Erythroblast (primary cell): ENCODE measurements around the gene PEF1.

Source experiments
- DNase-seq, 2 experiments: peaks; one replicate each; lab custom pipeline; 2025; lab: John Stamatoyannopoulos, UW
- GATA1 ChIP-seq: IDR thresholded peaks from 2 replicates; pipeline ENCODE4 v1.6.1; 2011; ENCODE audit warnings: low read depth, mild to moderate bottlenecking, control low read depth, low read length, moderate library complexity
- POLR2A ChIP-seq: IDR thresholded peaks from 2 replicates; pipeline ENCODE4 v1.6.1; 2011; ENCODE audit warnings: mild to moderate bottlenecking, low read length

Gene PEF1

DNA sequence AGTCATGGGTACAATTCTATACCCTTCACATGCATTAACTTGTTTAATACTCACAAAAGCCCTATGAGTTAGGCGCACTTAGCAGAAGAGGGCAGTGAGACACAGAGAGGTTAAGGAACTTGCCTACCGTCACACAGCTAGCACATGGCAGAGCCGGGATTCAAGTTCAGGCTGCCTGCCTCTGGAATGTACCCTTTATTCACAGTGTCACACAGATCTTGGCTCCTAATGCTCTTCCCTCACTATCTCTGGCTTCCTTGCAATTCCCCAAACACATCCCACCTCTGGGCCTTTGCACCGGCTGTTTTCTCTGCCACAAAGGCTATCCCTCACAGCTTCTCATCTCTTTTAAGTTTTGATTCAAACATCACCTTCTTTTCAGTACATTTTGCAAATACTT is 34.0 kb upstream of the PEF1 start:
- TF ChIP-seq GATA1: no peak
- TF ChIP-seq POLR2A: no peak
- no peak for DNase-seq

DNA sequence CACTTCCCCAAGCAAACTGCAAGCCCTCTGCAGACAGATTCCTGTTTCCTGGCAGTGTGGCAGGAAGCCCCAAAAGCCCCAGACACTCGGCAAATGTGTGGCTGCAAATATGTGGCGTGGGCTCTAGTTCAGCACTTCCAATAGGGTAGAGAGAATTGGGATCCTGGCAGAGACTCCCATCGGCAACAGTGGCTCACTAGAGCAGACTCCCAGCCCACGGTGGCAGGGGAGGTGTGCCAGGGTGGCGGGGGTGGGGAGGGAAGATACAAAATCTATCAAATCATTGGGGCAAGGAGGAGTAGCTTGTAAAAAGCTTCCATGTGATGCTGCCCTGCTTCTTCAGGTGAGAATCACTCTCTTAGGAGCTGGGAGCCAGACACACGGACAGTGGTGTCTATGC is 33.3 kb upstream of the PEF1 start:
- no peak for TF ChIP-seq POLR2A
- TF ChIP-seq GATA1: no peak
- no peak for DNase-seq

DNA sequence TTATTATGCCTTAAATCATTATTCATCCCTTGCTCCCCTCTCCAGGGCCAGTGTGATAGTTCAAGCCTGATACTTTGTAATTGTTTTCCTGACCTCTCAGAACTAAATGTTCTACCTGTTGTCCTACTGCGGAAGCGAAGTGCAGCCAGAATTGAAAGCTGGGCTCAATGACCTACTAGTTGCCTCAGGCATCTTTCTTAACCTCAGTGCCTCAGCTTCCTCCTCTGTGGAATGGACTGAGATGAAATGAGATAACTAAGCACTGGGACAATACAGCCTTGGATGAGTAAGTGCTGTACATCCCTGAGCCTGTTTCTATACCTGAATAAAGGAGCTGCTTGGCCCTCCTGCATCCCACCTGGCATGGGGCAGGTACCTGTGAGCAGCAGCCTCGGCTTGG is 32.7 kb upstream of the PEF1 start:
- TF ChIP-seq POLR2A (no peak), GATA1 (no peak)
- DNase-seq: no peak

DNA sequence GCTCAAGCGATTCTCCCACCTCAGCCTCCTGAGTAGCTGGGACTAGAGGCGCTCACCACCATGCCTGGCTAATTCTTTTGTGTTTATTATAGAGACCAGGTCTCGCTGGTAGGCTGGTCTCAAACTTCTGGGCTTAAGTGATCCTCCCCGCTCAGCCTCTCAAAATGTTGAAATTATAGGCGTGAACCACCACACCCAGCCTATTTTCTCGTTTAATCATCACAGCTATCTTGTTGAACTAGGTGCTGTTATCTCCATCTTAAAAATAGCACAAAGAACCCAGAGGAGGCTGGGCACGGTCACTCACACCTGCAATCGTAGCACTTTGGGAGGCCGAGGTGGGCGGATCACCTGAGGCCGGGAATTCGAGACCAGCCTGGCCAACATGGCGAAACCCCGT is 31.1 kb upstream of the PEF1 start:
- no peak for DNase-seq
- TF ChIP-seq GATA1 (no peak), POLR2A (no peak)

DNA sequence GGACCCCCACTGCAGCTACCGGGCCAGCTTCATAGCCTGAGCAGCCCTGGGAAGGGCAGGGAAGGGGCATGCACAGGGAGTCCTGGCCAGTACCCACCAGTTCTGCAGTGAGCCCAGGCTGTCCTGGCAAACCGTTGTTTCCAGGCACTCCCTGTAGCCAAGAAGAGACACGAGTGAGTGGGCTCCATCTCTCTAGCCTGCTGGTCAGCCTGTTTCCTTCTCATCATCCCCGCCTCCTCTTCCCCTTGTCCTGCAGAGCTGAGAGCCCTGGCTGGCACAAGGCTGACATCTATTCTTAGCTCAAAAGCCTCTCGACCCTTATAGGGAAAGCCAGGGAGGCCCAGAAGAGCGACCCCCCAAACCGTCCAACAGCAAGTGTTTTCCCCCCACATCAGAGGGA is 30.5 kb upstream of the PEF1 start:
- no peak for DNase-seq
- TF ChIP-seq GATA1 (no peak), POLR2A (no peak)

DNA sequence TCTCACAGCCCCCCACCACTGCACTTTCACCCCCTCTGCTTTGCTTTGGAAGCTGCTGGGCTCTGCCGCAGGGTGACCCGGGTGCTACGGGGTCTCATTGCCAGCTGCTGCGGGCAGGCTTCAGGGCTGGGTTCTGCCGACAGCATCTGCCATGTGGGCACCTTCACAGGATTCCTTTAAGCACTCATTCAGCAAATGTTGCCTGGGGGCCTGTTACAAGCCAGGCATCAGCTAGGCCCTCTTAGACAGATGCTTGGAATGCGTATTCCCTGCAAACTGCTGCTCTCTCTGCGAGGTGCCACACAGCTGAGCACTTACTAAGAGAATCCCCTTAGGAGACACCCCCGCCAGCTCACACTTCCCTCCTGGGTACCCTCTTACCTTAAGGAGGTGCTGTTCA is 29.9 kb upstream of the PEF1 start:
- DNase-seq: no peak
- TF ChIP-seq POLR2A (no peak), GATA1 (no peak)

DNA sequence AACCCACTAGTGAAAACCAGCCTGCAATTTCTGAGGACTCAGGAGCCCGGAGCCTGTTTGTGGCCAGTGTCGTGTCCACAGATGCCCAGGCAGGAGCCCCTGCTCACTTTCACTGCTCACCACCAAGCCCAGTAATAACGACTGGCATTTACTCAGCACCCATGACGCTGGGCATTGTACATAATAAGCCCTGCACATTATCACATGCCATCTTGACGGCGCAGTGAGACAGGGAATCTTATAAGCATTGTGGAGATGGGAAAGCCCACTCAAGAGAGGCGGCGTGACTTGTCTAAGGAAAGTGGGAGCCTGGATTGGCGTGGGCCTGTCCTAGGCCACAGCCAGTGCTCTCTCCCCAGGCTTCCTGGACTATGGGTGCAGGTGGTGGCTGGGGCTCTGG is 28.8 kb upstream of the PEF1 start:
- TF ChIP-seq GATA1 (no peak), POLR2A (no peak)
- DNase-seq: no peak

DNA sequence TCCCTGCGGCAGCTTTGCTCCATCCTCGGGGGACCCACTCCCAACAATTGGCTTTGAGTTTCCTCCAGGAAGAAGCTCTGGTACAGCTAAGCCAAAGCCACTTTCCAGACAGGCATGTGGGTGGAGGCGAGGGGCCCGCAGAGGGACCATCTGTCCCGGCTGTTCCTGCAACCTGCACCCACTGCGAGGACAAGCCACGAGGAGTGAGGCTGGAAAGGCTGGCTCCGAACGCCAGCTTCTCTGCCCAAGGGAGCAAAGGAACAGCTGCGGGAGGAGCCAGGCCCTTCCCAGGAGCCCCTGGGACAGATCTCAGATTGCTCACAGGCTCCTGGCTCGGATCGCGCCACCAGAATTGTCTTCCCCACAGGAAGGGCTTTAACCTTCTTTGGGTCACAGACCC is 28.3 kb upstream of the PEF1 start:
- no peak for DNase-seq
- TF ChIP-seq GATA1 (no peak), POLR2A (no peak)

DNA sequence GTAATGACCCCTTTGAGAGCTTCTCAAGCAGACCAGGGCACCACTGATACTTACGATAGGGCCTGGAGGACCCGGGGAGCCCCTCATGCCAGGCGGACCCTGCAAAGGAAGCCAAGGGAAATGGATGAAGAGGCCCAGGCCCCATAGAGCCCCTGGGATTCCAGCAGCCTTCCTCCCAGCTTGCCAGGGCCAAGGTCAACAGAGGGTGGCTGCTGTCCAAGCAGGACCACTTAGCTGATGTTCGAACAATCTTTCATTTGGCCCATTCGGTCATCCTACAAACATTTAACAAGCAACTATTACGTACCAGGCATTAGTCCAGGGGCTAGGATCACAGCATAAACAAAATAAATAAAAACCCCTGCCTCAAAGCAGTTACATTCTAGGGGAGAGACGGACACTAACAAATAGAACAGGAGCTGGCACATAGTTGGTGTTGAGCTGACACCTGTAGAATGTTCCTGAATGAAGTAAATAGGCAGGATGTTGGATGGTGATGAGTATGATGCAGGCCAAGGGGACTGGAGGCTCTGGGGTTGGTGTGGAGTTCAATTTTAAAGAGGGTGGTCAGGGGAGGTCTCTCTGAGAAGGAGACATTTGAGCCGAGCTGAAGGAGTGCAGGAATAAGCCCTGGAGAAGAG is 27.0 kb upstream of the PEF1 start:
- no peak for TF ChIP-seq GATA1
- no peak for DNase-seq

DNA sequence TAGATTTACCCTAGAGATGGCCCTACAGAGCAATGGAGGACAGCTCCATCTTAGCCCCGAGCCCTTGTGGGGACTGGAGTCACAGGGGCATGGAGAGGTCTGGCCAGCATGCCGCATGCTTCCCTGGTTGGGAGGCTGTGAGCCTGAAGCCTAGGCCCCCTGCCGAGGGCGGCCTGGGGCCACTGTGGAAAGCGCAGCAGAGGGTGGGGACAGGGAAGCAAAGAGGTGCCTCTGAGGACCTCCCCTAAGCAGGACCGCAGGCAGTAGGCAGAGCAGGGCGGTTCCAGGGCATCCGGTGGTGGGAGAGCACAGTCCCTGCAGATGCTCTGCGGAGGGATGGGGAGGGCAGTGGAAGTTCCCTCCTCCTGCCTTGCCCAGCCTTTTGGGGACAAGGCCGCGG is 26.5 kb upstream of the PEF1 start:
- no peak for DNase-seq
- TF ChIP-seq POLR2A (no peak), GATA1 (no peak)

DNA sequence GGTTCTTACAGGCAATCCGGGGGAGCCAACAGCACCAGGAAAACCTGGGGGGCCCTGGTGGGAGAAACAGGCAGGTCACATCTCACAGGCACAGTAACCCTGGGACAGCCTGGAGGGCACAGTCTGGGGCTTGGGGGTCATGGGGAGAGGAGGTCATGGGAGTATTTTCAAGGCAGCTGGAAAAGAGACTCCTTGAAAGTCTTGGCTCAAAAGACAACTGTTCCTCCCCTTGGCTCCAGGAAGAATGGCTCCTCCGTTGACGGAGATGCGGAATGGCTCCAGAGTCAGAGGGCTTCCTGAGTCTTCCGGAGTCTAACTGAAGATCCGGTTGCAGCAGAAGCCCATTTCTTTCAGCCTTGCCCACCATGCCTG is 25.9 kb upstream of the PEF1 start:
- TF ChIP-seq POLR2A: no peak
- no peak for TF ChIP-seq GATA1
- no peak for DNase-seq

DNA sequence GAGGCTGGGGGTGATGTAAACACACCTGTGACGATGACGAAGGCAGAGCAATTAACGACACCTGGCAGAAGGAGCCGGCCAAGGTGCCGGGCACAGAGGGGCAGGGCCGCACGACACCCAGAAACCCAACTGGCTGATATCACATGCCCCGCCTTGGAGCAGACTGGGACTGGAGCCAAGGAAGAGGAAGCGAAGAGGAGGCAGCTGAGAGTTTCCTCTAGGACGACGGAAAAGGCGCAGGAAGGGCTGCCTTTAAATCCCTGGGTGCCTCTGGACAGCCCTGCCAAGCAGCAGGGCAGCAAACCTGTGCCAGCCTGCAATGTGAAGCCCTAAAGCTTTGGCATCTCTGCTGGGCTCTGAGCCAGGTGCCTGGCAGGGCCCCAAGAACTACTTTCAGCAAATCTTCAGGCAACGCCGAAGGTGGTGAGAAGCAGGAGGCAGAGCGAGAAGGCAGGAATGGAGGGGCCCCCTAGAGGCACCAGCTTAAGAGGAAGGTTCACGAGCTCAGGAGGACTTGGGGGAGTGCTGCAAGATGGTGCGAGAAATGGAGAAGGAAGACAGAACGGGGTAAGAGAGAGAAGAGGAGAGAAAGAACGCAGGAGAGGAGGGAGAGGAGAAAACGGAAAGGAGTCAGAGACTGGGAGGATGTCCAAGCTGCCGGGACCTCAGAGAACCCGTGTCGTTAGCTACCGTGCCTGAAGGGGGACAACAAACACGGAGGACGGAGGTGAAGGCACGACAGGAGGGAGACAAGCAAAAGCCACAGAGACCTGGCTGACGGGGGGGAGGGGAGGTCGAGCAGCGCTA is 25.3 kb upstream of the PEF1 start:
- peak; percentile 25 to 47 for DNase-seq
- TF ChIP-seq POLR2A: no peak
- TF ChIP-seq GATA1: no peak

DNA sequence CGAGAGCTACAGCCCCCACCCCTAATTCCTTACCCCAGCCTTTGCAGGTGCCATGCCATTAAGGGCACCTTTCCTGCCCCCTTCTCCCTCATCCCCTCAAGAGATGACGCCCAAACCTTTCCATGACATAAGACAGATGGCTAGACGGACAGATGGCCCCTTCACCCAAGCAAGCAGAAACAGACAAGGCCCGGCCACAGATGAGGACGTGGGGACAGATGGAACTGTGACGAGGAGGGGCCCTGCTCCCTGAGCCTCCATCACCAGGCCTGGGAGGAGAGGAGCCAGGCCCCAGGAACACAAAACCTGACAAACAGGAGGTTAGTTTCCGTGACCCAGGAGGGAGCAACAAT is 24.7 kb upstream of the PEF1 start:
- TF ChIP-seq GATA1 (no peak), POLR2A (no peak)
- DNase-seq: no peak

DNA sequence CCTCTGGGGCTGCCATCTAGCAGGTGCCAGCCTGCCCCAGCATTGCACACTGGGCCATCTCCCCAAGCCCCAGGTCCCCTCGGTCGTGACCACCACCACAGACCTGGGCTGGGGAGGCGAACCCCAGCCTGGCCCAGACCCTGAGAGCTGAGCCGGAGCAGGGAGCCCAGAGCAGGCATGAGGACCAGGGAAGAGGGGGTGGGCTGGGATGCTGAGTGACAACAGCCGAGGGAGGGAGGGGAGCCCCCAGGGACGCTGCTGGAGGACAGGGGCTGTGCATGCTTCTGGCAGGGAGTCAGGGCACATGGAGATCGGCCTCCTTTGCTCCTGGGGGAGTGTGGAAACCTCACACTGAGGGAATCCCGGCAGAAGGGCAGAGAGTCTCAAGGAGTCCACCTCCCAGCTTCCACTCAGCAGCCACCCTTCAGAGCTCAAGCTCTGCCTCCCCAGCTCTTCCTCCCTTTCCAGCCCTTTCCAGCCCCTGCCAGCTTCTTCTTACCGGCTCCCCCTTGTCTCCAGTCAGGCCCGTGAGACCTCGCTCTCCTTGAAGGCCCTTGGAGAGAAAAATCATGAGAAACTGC is 23.7 kb upstream of the PEF1 start:
- DNase-seq: no peak
- TF ChIP-seq POLR2A (no peak), GATA1 (no peak)

DNA sequence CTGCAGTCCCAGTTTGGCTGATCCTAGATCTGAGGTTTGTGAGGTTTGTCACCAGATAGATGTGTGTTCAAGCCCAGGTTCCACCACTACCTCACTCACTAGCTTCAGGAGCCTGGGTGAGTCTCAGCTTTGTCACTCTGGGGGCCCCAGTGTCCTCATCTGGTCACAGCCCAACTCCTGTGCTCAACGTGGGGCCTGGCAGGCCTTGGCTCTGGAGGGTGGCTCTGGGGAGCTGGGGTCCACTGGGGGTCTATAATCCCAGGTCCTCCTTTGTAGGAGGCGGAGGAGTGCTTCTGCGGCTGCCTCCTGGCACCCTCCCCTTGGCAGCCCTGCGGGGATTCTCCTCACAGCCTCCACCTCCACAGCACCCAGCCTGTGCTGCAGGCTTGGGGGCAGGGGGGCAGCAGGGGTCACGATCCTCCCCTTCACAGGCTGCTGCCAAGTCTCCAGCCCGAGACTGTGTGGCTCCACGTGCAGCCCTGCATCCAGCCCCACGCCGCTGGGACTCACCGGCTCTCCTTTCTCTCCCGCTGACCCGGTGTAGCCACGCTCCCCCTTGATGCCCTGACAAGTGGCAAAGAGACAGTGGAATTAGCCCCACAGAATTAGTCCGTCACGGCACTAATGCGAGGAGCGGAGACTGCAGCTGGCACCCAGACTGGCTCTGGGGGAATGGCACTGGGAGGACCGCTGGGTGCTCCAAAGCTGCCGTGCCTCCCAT is 22.5 kb upstream of the PEF1 start:
- DNase-seq: no peak
- no peak for TF ChIP-seq GATA1
- TF ChIP-seq POLR2A: no peak
